Measurements from ENCODE around the gene OPALIN.

The OPALIN gene

GRCh38 chr10:96374004-96374403 is 15.2 kb upstream of the OPALIN start:
- DNase-seq (ENCODE audit: low read depth in 2 of 2): no peak

- no peak for DNase-seq (ENCODE audit: low read depth in 2 of 2)
Measured at GRCh38 chr10:96371356-96371755, 12.6 kb upstream of the OPALIN start.

GRCh38 chr10:96370584-96371157 is 11.9 kb upstream of the OPALIN start:
- DNase-seq (ENCODE audit: low read depth in 2 of 2): peak in 1 of 2 donors; percentile 18

- DNase-seq (ENCODE audit: low read depth in 2 of 2): no peak
Measured at GRCh38 chr10:96369890-96370583, 11.2 kb upstream of the OPALIN start.

GRCh38 chr10:96368971-96369370 is 10.2 kb upstream of the OPALIN start:
- DNase-seq (ENCODE audit: low read depth in 2 of 2): no peak

- no peak for DNase-seq (ENCODE audit: low read depth in 2 of 2)
Measured at GRCh38 chr10:96367470-96367869, 8.7 kb upstream of the OPALIN start.

GRCh38 chr10:96366508-96366907 is 7.7 kb upstream of the OPALIN start:
- no peak for DNase-seq (ENCODE audit: low read depth in 2 of 2)

- no peak for DNase-seq (ENCODE audit: low read depth in 2 of 2)
Measured at GRCh38 chr10:96365571-96365970, 6.8 kb upstream of the OPALIN start.

GRCh38 chr10:96360766-96361165 is 2.0 kb upstream of the OPALIN start:
- DNase-seq (ENCODE audit: low read depth in 2 of 2): no peak

GRCh38 chr10:96360331-96360730 is 1.5 kb upstream of the OPALIN start:
- no peak for DNase-seq (ENCODE audit: low read depth in 2 of 2)

GRCh38 chr10:96359616-96360015 is 814 bp upstream of the OPALIN start:
- DNase-seq (ENCODE audit: low read depth in 2 of 2): no peak

- no peak for DNase-seq (ENCODE audit: low read depth in 2 of 2)
Measured at GRCh38 chr10:96357038-96357620, 1.7 kb downstream of the OPALIN start.

- DNase-seq (ENCODE audit: low read depth in 2 of 2): no peak
Measured at GRCh38 chr10:96352582-96352981, 6.2 kb downstream of the OPALIN start.

- no peak for DNase-seq (ENCODE audit: low read depth in 2 of 2)
Measured at GRCh38 chr10:96352027-96352426, 6.8 kb downstream of the OPALIN start.

- no peak for DNase-seq (ENCODE audit: low read depth in 2 of 2)
Measured at GRCh38 chr10:96346295-96346694, 12.5 kb downstream of the OPALIN start.

- DNase-seq (ENCODE audit: low read depth in 2 of 2): no peak
Measured at GRCh38 chr10:96345222-96345621, 13.6 kb downstream of the OPALIN start.

GRCh38 chr10:96344178-96344577 is 14.6 kb downstream of the OPALIN start:
- DNase-seq (ENCODE audit: low read depth in 2 of 2): no peak

- DNase-seq (ENCODE audit: low read depth in 2 of 2): no peak
Measured at GRCh38 chr10:96342402-96342801, 16.4 kb downstream of the OPALIN start.

- DNase-seq (ENCODE audit: low read depth in 2 of 2): no peak
Measured at GRCh38 chr10:96341219-96342182, 17.3 kb downstream of the OPALIN start.

- peak; percentile 31 to 32 for DNase-seq (ENCODE audit: low read depth in 2 of 2)
Measured at GRCh38 chr10:96339956-96340904, 18.6 kb downstream of the OPALIN start.

- no peak for DNase-seq (ENCODE audit: low read depth in 2 of 2)
Measured at GRCh38 chr10:96339383-96339782, 19.4 kb downstream of the OPALIN start.
